Kasumi-1 (cell line): ENCODE measurements around the gene GLRX5.

Source experiments
- DNase-seq, 2 experiments: peaks; one replicate each; lab custom pipeline; 2025; lab: John Stamatoyannopoulos, UW

Gene GLRX5

GRCh38 chr14:95534299-95535225 is at the start of gene GLRX5:
Gene GLRX5 (plus strand): TSS chr14:95535050. CDS start chr14:95535090, 40 bp downstream.
- DNase-seq = peak; percentile 99 to 100

DNA sequence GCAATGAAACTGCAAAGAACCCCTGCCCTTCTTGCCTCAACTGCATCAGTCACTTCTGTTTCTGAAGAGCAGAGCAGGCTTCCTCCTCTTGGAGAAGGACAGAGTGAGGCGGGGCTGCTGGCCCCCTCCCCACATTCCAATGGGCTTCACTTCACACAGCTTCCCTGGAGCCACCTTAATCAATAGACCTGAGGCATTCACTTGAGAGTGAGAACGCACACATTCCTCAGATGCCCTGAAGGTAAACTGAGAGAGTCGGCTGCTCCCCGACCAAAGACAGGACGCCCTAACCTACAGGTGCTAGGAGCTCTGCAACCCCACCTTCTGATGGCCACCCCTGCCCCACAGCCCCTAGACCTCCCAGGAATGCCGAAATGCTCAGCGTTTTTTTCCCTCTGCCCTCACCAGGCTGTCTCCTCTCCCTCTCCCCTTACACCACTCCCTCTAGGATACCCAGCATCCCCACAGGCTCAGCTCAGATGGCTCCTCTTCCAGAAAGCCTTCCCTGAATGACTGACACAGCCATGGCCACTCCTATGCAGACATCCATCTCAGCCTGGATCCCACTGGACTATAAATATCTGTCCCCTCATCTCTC is 49.5 kb upstream of the GLRX5 start:
- DNase-seq = no peak

DNA sequence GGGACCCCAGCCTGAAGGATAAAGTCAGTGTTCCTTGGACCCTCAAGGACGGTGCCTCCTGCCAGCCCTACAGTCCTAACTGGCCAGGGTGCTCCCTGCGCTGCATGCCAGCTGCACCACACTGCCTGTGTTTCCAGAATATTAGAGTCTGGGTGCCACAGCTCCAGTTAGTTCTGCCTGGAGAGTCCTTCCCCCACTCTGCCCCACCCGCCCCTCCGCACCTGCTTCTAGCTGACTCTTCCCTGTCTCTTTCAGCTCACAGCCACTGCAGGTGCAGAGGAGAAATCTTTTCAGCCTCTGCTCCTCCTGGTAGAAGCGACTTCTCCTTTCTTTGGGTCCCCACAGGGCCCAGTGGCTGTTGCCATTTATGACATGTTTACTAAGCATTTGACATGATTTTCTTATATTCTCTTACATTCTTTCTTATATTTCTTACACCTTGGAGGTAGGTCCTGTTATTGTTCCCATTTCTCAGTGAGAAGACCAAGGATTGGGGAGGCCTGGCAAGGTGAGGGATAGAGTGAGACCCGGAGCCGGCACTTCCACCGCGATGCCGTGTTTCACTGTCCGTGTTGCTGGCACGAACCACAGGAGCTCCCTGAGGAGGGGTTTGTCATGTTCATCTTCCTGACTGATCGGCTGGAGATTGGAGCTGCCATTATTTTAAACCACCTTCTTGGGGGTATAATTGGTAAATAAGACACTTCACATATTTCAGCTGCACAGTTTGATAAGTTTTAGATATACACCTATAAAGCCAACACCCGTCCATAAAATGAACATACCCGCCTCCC is 47.8 kb upstream of the GLRX5 start:
- DNase-seq = peak in 1 of 2 experiments; percentile 5

- no peak for DNase-seq
Measured at GRCh38 chr14:95487669-95488084, 47.2 kb upstream of the GLRX5 start.

DNA sequence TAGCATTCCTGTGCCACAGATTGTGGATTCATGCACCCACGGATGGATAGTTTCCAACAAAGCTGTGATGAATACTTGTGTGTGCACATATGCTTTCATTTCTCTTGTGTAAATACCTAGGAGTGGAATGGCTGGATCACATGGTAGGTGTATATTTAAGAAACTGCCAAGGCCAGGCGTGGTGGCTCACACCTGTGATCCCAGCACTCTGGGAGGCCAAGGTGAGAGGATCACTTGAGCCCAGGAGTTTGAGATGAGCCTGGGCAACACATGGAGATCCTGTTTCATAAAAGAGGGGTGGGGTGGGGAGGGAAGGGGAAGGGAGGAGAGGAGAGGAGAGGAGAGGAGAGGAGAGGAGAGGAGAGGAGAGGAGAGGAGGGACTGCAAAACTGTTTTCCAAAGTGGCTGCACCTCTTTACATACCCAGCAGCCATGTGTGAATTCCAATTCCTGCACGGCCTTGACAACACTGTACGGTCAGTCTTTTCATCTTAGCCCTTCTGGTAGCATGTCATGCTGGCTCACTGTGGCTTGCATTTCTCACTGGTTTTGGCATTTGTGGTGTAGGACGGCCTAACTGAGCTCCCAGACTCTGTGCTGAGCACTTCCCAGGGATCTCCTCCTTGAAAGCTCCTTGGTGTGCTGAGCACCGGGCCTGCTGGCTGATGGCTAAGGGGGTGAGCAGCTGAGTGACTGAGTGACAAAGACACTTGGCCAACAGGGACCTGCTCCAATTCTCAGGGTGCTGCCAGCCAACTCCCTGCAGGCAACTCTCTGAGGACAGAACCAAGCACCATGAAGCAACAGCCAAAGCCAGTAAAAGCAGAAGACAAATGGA is 46.3 kb upstream of the GLRX5 start:
- DNase-seq = no peak

- no peak for DNase-seq
Measured at GRCh38 chr14:95489214-95490137, 45.4 kb upstream of the GLRX5 start.

GRCh38 chr14:95490138-95490509 is 44.7 kb upstream of the GLRX5 start:
- no peak for DNase-seq

DNA sequence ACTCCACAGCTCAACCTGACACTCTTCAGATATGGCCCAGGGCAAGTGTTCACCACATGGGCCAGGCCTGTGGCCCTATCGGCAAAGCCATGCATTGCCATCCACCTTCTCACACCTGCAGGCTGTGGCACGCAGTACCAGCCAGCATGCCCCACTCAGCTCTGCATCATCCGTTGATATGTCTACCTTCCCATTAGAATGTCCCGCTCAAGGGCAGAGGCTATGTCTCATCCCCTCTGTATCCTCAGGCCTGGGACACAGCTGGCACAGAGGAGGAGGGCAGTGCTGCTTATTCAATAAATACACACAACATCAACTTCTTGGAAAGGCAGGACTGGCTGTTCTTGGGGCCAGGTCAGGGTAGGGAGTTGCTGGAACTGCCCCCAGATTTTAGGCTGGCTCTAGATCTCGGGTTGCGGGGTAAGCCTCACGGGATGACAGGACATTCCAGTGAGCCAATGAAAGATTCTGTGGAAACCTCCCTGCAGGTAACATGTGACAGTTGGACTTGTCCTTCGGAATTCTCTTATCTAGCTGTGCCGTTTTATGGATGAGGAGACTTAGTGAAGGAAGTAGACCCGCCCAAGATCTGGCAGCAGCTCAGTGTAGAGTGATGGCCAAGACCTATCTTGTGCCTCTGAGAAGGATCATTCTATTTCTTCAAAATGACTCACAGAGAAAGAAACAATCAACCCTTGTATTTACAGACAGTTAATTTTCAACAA is 44.0 kb upstream of the GLRX5 start:
- no peak for DNase-seq

- no peak for DNase-seq
Measured at GRCh38 chr14:95491936-95492608, 42.8 kb upstream of the GLRX5 start.

DNA sequence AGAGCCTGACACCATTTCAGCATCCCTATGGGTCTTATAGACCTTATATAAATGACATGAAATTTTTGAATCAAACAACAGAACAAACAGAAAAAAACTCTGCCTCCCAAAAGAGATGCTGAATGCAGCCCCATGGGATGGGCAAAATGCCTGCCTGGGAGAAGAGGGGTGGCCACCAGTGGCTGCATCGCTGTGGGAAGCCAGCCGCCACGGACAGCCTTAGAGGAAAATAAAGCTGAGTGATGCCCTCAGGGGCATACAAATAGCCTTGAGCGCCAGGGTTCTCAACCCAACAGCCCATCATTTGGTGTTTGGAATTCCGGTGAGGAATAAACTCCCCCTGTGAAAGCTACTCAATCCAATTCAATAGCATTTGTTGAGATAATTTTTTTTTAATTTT is 41.3 kb upstream of the GLRX5 start:
- DNase-seq = no peak

DNA sequence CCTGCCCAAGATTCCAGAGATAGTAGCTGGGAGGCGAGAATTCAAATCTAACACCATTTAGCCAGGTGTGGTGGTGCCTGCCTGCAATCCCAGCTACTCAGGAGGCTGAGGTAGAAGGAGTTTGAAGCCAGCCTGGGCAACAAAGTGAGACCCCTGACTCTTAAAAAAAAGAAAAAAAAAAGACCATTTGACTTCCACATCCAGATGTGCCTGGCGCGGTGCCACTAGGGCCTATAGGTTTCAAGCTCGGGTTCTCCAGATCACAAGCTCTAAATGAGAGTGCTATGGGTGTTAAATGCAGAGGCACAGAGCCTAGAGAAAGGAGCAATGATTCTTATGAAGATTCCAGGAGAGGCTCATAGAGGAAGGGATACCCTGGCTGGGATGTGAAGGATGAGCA is 40.9 kb upstream of the GLRX5 start:
- no peak for DNase-seq

DNA sequence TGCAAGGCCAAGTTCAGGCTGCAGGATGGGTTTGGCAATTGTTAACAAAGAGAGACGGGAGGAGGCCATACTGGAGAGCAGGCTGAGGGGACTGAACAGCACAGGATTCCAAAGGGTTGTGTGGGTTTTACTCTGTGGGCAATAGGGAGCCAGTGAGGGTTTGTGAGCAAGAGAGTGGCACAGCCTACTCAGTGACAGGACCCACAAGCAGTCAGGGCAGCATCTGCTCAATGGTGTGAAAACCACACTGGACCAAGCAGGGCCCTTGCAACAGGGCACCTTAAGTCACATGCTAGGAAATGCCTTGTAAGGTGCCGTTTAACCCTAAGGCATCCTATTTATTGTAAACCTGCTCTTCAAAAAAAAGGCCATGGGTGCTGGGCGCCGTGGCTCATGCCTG is 40.4 kb upstream of the GLRX5 start:
- no peak for DNase-seq

- DNase-seq = no peak
Measured at GRCh38 chr14:95495076-95495475, 39.8 kb upstream of the GLRX5 start.

GRCh38 chr14:95495538-95496025 is 39.3 kb upstream of the GLRX5 start:
- peak; percentile 64 to 81 for DNase-seq

DNA sequence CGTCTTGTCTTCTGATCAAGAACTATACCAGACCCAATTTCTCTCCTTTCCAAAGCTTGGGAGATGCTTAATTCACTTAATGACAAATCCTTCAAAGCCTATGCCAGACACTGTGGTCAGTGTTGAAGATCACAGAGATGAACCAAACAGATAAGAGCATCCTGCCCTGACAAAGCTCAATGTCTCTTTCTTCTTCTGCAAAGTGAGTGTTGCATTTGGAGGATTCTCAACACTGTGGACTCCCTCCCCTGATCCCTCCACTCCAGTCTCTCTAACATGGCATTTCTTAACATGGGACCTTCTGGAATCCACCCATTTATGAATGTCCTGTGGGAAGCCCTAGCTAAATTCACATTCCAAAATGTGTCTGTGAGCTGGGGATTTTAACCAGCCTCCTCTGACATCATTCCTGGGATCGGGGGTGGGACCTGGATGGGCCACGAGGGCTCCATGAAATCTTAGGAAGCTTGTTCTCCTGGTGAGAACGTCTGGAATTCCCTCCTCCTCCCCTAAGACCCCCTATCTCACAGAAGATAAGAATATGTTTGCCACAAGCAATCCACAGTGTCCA is 38.7 kb upstream of the GLRX5 start:
- no peak for DNase-seq

- DNase-seq = peak in 1 of 2 experiments; percentile 4
Measured at GRCh38 chr14:95496690-95497259, 38.1 kb upstream of the GLRX5 start.

DNA sequence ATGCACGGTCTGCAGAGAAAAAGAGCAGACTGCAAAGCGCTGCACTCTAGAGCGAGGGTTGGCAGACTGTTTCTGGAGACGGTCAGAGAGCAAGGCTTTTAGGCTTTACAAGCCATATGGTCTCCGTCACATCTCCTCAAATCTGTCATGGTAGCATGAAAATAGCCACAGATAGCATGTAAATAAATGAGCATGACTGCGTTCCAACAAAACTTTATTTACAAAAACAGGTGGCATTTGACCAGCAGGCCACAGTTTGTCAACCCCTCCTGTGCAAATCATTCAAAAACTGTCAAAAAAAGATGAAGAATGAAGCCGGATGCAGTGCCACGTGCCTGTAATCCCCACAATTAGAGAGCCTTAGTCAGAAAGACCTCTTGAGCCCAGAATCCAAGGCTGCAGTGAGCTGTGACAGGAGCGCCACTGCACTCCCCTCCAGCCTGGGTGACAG is 37.3 kb upstream of the GLRX5 start:
- DNase-seq = no peak

GRCh38 chr14:95498622-95499353 is 36.1 kb upstream of the GLRX5 start:
- DNase-seq = no peak
